BE2C (cell line): Measurements from ENCODE around the gene TMEM198.

Source experiments
- DNase-seq: peaks from one replicate; pipeline ENCODE4 v3.0.0-alpha.2; 2020
- H3K27me3 ChIP-seq: fragments of 250-450 bp; sonication (Bioruptor Pico); 2 replicates; pipeline ENCODE4 v1.5.1; 2020; ENCODE audit warnings: mild to moderate bottlenecking
- H3K36me3 ChIP-seq: fragments of 250-450 bp; sonication (Bioruptor Pico); 2 replicates; pipeline ENCODE4 v1.5.1; 2020; ENCODE audit warnings: mild to moderate bottlenecking
- H3K4me1 ChIP-seq: fragments of 250-450 bp; sonication (Bioruptor Pico); 2 replicates; pipeline ENCODE4 v1.5.1; 2020
- H3K4me3 ChIP-seq: 2 replicates; pipeline ENCODE4 v1.5.1; 2011; ENCODE audit warnings: low read depth, low read length
- H3K9me3 ChIP-seq: fragments of 250-450 bp; sonication (Bioruptor Pico); 2 replicates; pipeline ENCODE4 v1.5.1; 2020
- CTCF ChIP-seq: IDR thresholded peaks from 2 replicates; pipeline ENCODE4 v1.5.1; 2012; ENCODE audit warnings: mild to moderate bottlenecking, low read depth, low read length

The TMEM198 gene

DNA sequence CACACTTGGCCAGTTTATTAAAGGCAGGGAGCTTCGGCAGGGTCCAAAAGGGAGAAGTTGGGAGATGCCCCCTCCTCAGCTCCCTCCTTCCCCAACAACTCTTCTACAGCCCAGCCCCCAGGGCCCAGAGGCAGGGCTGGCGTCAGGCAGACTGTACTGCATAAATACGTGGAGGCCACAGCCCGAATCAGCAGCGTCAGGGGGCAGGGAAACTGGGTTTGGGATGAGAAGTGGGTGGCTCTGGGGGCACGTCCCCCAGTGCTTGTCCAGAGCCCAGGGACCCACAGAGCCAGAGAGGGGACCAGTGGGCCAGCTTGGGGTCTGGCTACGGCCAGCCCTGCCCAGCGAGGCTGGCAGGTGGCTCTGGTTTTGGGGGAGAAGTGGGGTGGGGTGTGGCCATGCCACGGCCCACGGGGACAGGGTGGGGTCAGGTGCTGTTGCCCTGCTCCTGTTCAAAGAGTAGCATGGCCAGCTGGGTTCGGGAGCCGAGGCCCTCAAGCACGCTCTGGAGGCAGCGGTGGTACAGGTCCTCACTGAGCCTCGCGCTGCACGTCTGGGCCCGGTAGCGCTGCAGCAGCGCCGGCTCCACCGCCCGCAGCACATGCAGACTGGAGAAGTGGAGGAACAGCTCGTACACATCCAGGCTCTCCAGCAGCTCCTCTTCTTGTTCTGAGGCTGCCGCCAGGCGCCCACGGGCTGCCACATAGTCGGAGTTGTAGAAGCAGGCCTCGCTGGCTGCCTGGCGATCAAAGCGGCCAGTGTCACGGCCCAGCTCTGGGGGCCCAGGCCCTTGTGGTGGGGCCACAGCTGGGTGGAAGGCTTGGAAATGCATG, 4.7 kb upstream of the TMEM198 start:
- Histone ChIP-seq H3K36me3 (peaks cover 26% of the 10 kb centered on the region), H3K4me3 (no peak overlapping the region), H3K4me1 (no peaks in the 10 kb centered on the region; the same call in none of the 2 replicates), H3K27me3 (no peaks in the 10 kb centered on the region), H3K9me3 (no peaks in the 10 kb centered on the region)
- no peak for TF ChIP-seq CTCF
- no peak for DNase-seq

- Histone ChIP-seq H3K36me3 (peaks cover 26% of the 10 kb centered on the region), H3K4me1 (no peaks in the 10 kb centered on the region; the same call in none of the 2 replicates), H3K27me3 (no peaks in the 10 kb centered on the region), H3K4me3 (no peak overlapping the region), H3K9me3 (no peaks in the 10 kb centered on the region)
- no peak for DNase-seq
- no peak for TF ChIP-seq CTCF
Observed at GRCh38 chr2:219539926-219540678, 3.7 kb upstream of the TMEM198 start.

DNA sequence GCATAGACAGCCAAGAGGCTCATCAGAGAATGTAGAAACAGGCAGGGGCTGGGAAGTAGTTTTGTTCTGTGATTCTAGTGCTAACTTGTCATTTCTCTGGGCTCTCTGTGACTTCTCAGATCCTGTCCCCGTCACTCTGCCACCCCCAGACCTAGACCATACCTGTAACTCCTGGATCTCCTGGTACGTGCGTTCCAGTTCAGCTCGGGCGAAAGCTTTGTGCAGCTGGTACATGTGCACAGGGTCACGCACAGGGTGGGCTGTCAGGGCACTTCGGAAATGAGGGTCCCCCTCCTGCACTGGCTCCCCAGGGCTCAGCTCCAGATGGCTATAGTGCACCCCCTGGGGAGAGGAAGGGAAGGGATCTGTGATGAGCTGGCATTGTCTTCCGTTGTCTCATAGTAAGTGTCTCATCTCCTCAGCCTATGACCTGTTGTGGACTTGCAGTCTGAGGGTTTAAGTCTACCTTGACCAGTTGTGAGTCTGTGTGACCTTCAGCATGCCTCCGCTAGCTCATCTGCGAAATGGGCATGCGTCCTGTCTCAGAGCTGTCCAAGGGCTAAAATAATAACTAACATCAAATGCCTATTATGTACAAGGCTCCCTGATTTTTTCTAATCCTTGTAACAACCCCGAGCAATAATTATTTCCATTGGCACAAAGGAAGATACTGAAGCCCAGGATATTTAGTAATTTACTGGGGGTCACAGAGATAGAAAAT, 2.9 kb upstream of the TMEM198 start:
- H3K4me3 ChIP-seq = no peak overlapping the region
- H3K4me1 ChIP-seq = no peaks in the 10 kb centered on the region; the same call in none of the 2 replicates
- TF ChIP-seq CTCF = no peak

DNA sequence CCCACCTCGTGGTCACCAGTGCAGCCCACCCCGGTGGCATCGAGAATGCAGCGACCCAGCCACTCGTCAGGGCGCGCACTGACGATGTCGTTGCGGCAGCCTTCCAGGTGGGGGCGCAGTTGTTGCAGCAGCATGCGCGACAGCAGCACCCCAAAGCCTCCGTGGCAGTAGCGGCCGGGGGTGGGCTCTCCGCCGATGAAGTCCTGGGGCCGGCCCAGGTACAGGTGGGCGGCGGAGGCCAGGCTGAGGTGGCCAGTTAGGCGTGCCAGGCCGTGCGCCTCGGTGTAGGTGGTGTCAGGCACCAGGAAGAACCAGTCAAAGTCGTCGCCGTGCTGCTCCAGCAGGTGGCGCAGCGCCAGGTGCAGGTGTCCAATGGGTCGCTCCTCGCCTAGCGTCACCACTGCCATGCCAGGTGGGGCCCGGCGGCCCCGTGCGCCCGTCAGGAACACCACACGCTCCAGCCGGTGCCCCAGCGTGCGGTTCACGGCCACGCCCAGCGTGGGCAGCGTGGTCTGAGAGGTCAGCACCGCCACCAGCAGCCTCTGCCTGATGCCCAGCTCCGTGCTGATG, 2.1 kb upstream of the TMEM198 start:
- Histone ChIP-seq H3K4me1 (no peaks in the 10 kb centered on the region; the same call in 1 of the 2 replicates), H3K4me3 (peak overlapping the region; percentile 90), H3K36me3 (peaks cover 26% of the 10 kb centered on the region), H3K27me3 (no peaks in the 10 kb centered on the region), H3K9me3 (no peaks in the 10 kb centered on the region)
- DNase-seq = peak; percentile 86
- TF ChIP-seq CTCF = peak; percentile 94

More for the DNA sequence above, 2.9 kb upstream of the TMEM198 start:
- peaks cover 26% of the 10 kb centered on the region for H3K36me3 ChIP-seq
- no peak for DNase-seq
- no peaks in the 10 kb centered on the region for H3K9me3 ChIP-seq
- no peaks in the 10 kb centered on the region for H3K27me3 ChIP-seq

DNA sequence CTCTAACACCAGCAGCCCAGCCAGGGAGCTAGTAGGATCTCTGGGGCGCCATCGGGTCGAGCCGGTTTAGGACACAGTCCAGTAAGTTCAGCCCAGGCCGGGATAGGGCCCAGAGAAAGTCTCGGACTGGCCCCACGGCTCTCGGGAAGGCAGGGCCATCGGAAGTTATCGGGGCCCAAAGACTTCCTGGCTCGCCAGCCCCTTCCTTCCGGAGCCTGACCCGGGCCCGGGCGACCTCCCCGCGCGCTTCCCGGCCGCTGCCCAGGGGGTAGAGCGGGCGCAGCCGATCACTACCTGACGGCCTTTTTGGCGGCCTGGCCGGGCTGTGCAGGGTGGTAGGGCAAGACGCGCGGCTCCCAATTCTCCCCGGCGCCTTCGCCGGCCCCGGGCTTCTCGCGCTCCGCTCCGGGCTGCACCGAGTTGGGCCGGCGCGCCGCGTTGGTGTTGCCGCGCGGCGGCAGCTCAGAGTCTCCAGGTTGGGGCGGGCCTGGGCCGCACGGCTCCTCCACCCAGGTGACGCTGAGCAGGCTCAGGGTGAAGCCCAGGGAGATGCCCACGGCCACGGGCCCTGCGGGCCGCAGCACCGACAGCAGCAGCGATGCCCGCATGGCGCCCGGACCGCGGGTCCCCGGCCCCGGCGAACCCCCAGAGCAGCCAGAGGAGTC, 765 bp upstream of the TMEM198 start:
- Histone ChIP-seq H3K9me3 (no peaks in the 10 kb centered on the region), H3K4me1 (no peaks in the 10 kb centered on the region; the same call in 1 of the 2 replicates), H3K4me3 (peak overlapping the region; percentile 90), H3K36me3 (peaks cover 26% of the 10 kb centered on the region), H3K27me3 (no peaks in the 10 kb centered on the region)
- no peak for TF ChIP-seq CTCF
- DNase-seq = no peak
